Effector memory CD4-positive, alpha-beta T cell (primary cell): ENCODE data around the gene RAD51AP1.
"Not testable (repeated sequence)": the region's sequence is repeated elsewhere in the genome, so short reads cannot be mapped to it uniquely, and the experiment has no call there.

Experiments
- DNase-seq, 3 donors: peaks; one replicate each; pipeline ENCODE4 v3.0.0-alpha.2; 2020
- H3K27ac ChIP-seq: 2 replicates; pipeline ENCODE4 v1.7.0; 2013; ENCODE audit warnings: mild to moderate bottlenecking, low read length, moderate library complexity; ENCODE audit not compliant: insufficient read depth, poor library complexity, severe bottlenecking
- H3K27me3 ChIP-seq: replicated peaks from 2 replicates; pipeline ENCODE4 v1.7.0; 2013; ENCODE audit warnings: mild to moderate bottlenecking, low read length; ENCODE audit not compliant: insufficient read depth, control insufficient read depth, poor library complexity, severe bottlenecking
- H3K36me3 ChIP-seq: 2 replicates; pipeline ENCODE4 v1.7.0; 2013; ENCODE audit warnings: mild to moderate bottlenecking, low read length, moderate library complexity; ENCODE audit not compliant: control insufficient read depth, insufficient read depth
- H3K4me1 ChIP-seq: 2 replicates; pipeline ENCODE4 v1.7.0; 2013; ENCODE audit warnings: low read length, mild to moderate bottlenecking; ENCODE audit not compliant: control insufficient read depth, insufficient read depth, poor library complexity, severe bottlenecking
- H3K4me3 ChIP-seq: 2 replicates; pipeline ENCODE4 v1.7.0; 2013; ENCODE audit warnings: low read length, low read depth, mild to moderate bottlenecking; ENCODE audit not compliant: insufficient read depth, poor library complexity, severe bottlenecking
- H3K9me3 ChIP-seq: 2 replicates; pipeline ENCODE4 v1.7.0; 2013; ENCODE audit warnings: mild to moderate bottlenecking, low read length, moderate library complexity; ENCODE audit not compliant: control insufficient read depth
- total RNA-seq, 3 donors: gene quantifications; one replicate each; lab custom pipeline; 2026; lab: John Stamatoyannopoulos, UW

Gene RAD51AP1
- 0.19 to 1.0 (median 0.78) reads per million in 3 donors for total RNA-seq

- Histone ChIP-seq H3K4me1 (no peaks in the 10 kb centered on the region), H3K27me3 (no peaks in the 10 kb centered on the region), H3K4me3 (peak within 1 kb of the TSS; percentile 70), H3K27ac (peak within 1 kb of the TSS; percentile 95), H3K9me3 (no peaks in the 10 kb centered on the region), H3K36me3 (peaks cover 2% of the 10 kb centered on the region)
- DNase-seq = peak; percentile 89 to 93 (median 91)
Observed at GRCh38 chr12:4538207-4539160, at the start of gene RAD51AP1. Gene RAD51AP1 (plus strand): TSS chr12:4538890. CDS start chr12:4538940, 50 bp downstream.

DNA sequence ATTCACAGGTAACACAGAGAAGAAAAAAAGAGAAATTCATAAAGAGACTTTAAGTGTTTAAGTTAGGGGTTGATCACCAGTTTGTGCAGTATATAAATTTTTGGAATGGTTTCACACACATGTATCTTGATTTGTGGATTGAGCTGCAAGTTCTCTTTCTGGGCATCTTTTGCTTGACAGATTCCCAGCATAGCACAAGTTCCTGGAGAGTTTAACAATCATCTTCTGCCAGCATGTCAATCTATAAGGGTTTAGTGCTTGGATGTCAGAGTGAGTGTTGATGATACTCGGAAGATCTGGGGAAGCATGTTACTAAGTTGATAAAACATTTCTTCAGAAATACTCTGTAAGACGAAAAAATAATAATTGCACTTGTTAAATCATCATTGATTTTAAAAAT lies 49.1 kb upstream of the RAD51AP1 start:
- Histone ChIP-seq H3K36me3 (peaks cover 20% of the 10 kb centered on the region), H3K9me3 (no peaks in the 10 kb centered on the region), H3K4me3 (no peak overlapping the region), H3K27ac (no peak overlapping the region), H3K4me1 (no peaks in the 10 kb centered on the region), H3K27me3 (no peaks in the 10 kb centered on the region)
- no peak for DNase-seq

DNA sequence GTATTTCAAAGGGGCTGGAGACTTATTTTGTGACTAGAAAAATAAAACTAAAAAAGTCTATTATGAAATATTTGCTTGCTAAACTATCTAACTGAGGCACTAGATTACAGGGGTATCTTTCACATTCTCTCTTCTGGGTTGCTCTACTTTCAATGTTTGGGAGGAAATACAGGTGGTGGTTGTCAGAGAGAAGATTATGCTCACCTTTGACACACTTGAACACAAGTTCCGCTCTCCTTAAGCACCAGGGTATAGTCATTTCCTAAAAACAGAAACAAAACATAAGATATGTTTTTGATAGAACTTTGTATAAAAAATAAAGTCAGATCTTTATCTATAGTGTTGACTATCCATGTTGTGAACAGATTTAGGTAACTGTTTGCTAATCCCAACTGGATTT lies 47.7 kb upstream of the RAD51AP1 start:
- Histone ChIP-seq H3K4me3 (no peak overlapping the region), H3K27ac (no peak overlapping the region), H3K4me1 (no peaks in the 10 kb centered on the region), H3K36me3 (peaks cover 20% of the 10 kb centered on the region), H3K9me3 (no peaks in the 10 kb centered on the region), H3K27me3 (no peaks in the 10 kb centered on the region)
- no peak for DNase-seq

GRCh38 chr12:4496145-4496838 lies 42.4 kb upstream of the RAD51AP1 start:
- no peak for DNase-seq
- H3K4me3 ChIP-seq = no peak overlapping the region
- H3K9me3 ChIP-seq = no peaks in the 10 kb centered on the region
- no peaks in the 10 kb centered on the region for H3K27me3 ChIP-seq
- no peaks in the 10 kb centered on the region for H3K4me1 ChIP-seq
- H3K36me3 ChIP-seq = peaks cover 33% of the 10 kb centered on the region
- no peak overlapping the region for H3K27ac ChIP-seq

DNA sequence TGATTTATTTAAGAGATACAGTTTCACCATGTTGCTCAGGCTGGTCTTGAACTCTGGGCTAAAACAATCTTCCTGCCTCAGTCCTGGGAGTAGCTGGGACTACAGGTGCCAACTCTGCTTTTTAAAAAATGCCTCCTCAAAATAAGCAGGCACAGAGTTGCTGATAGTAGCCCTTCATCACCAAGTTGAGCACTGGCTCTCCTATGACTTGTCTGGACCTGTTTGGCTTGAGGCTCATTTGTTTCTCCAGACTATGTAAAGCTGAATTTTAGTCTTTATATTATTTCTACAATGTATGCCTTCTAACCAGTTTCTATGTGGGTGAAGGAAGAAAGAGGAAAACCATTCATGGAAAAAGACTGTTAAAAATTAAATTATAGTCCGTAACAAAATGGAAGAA lies 39.5 kb upstream of the RAD51AP1 start:
- H3K36me3 ChIP-seq = peaks cover 48% of the 10 kb centered on the region
- H3K4me3 ChIP-seq = no peak overlapping the region
- H3K9me3 ChIP-seq = no peaks in the 10 kb centered on the region
- no peaks in the 10 kb centered on the region for H3K4me1 ChIP-seq
- no peak for DNase-seq
- no peaks in the 10 kb centered on the region for H3K27me3 ChIP-seq
- no peak overlapping the region for H3K27ac ChIP-seq

DNA sequence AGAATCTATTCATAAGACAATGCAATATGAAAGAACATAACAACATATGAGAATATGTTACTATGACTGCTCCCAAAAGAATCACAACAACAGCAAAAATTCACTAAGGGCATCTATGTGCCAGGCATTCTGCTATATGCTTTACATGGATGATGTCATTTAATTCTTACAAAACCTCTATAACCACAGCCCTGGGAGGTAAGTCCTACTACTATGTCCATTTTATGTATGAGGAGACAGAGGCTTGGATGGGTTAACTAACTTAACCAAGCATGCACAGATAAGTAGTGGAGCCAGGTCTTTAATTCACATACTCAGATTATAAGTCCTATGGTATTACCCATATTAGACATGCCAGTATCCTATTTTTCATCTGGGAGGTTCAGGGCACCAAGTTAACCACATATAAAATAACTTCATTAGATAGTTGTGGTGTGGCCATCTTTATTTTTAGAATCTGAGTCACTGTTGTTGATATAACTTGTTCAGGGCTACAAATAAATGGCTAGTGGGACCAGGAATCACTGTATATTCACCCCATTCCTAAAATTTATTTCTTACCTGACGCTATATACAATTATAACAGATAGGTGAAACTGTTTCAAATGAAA lies 33.2 kb upstream of the RAD51AP1 start:
- no peak overlapping the region for H3K27ac ChIP-seq
- peaks cover 23% of the 10 kb centered on the region for H3K36me3 ChIP-seq
- no peaks in the 10 kb centered on the region for H3K27me3 ChIP-seq
- no peak overlapping the region for H3K4me3 ChIP-seq
- no peak for DNase-seq
- H3K4me1 ChIP-seq = peaks cover 12% of the 10 kb centered on the region
- no peaks in the 10 kb centered on the region for H3K9me3 ChIP-seq

DNA sequence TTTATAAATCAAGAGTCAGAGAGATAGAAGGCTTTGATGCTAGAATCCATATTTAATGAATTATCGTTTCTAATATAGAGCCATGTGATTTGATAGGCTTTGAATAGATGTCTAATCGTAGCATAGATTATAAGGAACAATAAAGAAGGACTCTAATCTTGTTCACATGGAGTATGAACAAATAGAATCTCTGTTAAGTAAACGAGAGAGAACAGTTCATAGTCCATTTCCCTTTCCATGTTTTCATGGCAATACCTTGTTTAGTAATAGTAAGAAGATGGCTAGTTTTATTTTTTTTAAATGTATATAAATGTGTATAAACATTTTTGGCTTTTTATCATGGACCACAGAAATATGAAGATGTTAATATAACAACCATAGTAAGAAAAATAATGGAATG lies 32.3 kb upstream of the RAD51AP1 start:
- H3K9me3 ChIP-seq = no peaks in the 10 kb centered on the region
- H3K27me3 ChIP-seq = no peaks in the 10 kb centered on the region
- peaks cover 12% of the 10 kb centered on the region for H3K4me1 ChIP-seq
- H3K36me3 ChIP-seq = peaks cover 23% of the 10 kb centered on the region
- no peak overlapping the region for H3K4me3 ChIP-seq
- DNase-seq = no peak
- H3K27ac ChIP-seq = peak overlapping the region; percentile 48

DNA sequence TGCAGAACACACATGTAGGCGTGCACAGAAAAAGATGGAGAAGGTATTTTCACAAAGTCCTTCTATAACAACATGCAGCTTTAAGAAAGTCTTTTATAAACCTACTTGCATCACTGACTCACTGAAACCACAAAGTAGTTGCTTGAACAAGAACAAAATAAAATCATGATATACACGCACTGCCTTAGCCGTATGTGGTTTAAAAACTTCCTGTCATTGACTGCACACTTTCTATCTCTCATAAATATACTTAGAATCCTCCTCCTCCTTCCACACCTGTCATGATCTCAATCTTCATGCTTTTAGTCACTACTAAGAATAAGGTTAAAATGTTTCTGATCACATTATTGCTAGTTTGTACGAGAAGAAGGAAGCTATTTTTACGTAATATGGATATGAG lies 31.8 kb upstream of the RAD51AP1 start:
- Histone ChIP-seq H3K4me1 (peaks cover 12% of the 10 kb centered on the region), H3K9me3 (no peaks in the 10 kb centered on the region), H3K36me3 (peaks cover 21% of the 10 kb centered on the region), H3K4me3 (no peak overlapping the region), H3K27ac (peak overlapping the region; percentile 48), H3K27me3 (no peaks in the 10 kb centered on the region)
- no peak for DNase-seq

- DNase-seq, H3K4me3 ChIP-seq, H3K27me3 ChIP-seq, H3K27ac ChIP-seq, H3K9me3 ChIP-seq: not testable (repeated sequence)
- peaks cover 12% of the 10 kb centered on the region for H3K4me1 ChIP-seq
- H3K36me3 ChIP-seq = peaks cover 13% of the 10 kb centered on the region
Observed at GRCh38 chr12:4508503-4508902, 30.2 kb upstream of the RAD51AP1 start.
